Measurements from ENCODE around the gene PLXNB1.

Gene PLXNB1

DNA sequence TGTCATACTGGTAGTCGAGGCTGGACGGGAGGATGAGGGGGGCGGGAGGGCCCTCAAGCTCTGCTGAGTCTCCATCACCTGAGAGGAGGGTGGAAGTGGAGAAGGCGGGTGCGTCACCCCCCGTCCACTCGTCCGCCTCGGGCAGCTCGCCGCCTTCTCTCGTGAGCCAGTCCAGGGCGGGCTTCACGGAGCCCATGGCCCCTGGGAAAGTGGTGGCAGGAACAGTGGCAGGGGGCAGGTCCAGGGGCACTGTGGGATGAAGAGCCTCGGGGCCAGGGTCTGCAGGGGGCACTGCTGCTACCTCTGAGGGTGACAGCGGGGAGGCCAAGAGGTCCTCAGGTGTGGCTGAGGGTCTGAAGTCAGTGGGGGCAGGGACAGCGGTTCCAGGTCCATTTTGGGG, 10.3 kb downstream of the PLXNB1 start:
- no peak for DNase-seq (ENCODE audit: low read depth in 1 of 2, low spot score in 1 of 2)

DNA sequence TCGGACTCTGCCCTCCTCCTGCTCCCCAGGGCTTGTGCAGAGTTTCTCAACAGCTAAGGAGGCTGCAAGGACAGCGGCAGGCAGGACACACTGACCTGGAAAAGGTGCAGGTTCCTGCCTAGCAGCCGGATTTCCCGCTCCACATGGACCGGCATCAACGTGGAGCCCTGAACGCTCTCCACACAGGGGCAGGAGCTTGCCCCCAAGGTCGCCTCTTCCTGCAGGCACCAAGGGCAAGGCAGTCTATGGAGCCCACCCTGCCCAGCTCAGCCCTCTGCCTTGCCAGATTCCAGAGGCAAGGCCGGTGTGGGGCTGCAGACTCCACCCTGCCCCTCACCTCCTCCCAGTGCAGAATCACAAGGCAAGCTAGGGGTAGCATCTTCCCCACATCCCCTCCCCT, 10.7 kb downstream of the PLXNB1 start:
- no peak for DNase-seq (ENCODE audit: low read depth in 1 of 2, low spot score in 1 of 2)

DNA sequence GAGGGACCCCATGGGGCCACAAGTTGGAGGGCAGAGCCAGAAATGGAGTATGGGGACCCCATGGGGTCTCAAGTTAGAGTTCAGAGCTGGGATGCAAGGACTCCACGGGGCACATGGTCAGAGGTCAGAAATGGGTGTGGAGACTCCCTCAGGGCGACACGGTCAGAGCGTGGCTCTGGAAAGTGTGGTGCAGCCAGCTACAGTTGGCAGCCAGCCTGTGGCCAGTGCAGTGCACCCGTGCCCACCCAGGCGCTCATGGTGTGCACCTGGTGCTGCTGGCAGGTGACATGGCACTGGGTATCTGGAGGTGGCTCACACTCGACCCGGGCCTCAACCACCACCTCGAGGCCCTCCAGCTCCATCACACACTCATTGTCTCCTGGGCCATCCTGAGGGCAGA, 11.2 kb downstream of the PLXNB1 start:
- no peak for DNase-seq (ENCODE audit: low read depth in 1 of 2, low spot score in 1 of 2)

DNA sequence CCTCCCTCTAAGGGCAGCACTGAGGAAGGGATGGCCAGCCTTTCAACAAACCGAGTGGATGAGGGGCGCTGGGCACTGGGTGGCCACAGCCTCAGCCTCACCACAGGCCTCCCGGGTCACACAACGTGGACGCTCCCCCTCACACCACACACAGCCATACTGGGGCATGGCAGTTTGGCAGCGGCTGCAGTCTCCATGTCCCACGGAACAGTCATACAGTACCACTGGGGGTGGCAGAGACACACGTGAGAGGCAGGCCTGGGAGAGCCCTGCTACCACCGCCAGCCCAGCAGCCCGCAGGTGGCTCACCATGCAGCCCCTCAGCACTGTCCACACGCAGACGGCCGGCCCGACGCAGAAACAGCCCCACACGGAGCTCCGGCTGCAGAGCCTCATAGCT, 11.7 kb downstream of the PLXNB1 start:
- no peak for DNase-seq (ENCODE audit: low read depth in 1 of 2, low spot score in 1 of 2)

DNA sequence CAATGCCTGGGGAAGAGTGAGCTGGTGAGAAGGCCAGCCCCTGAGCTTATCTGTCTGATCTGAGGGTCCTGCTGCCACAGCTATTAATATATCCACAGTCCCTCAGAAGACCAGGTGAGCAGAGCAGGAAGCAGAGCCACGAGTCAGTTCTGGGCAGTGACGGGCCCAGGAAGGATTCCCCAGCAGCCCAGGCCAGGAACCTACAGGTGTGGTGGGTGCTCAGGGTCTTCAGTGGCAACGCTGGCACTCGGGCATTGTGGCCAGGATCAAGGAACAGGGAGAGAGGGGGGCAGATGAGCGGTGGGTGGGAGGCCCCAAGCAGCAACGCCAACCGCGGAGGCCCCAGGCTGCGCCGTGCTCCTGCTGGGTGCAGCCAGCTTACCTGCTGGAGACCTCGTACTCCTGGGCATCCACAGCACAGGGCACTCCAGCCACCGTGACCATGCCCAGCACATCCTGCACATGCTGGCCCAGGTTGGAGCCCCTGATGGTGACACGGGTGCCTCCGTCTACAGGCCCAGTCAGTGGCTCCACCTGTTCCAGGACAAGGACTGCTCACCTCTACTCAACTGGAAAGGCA, 12.3 kb downstream of the PLXNB1 start:
- no peak for DNase-seq (ENCODE audit: low read depth in 1 of 2, low spot score in 1 of 2)

DNA sequence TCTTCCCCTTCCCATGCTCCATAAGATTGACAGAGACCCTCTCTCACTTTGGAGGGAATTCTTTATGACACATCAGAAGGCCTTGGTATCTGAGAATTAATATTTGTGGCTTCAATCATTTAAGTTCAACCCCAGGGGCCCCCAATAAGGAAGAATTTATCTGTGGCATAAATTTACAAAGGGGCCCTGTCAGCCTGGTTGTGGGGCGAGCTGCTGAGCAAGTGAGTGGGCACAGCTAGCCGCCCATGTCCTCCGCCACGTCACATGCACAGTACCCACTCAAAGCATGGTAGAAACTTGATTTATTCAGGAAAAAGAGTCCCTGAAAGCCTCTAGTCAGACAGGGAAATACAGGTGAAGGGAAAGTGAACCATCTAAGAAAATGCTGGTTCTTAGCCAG, 13.3 kb downstream of the PLXNB1 start:
- DNase-seq (ENCODE audit: low read depth in 1 of 2, low spot score in 1 of 2): no peak

DNA sequence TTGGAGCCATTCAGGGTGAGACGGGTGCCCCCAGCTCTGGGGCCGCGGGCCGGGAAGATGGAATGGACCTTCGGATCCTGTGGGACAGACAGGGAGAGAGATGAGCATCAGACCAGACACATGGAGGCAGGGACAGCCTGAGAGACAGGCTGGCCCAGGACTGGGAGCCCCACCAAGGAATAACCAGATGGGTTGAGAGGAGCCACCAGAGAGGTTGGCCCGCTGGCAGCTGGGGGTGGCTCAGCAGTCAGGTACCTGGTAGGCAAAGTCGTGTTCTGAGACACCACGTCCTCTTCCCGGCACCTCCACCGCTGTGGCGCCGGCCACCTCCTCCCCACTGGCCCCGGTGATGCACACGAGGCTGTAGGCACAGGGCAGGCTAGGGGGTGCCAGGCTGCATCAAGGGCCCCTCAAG, 13.8 kb downstream of the PLXNB1 start:
- DNase-seq (ENCODE audit: low read depth in 1 of 2, low spot score in 1 of 2): no peak

DNA sequence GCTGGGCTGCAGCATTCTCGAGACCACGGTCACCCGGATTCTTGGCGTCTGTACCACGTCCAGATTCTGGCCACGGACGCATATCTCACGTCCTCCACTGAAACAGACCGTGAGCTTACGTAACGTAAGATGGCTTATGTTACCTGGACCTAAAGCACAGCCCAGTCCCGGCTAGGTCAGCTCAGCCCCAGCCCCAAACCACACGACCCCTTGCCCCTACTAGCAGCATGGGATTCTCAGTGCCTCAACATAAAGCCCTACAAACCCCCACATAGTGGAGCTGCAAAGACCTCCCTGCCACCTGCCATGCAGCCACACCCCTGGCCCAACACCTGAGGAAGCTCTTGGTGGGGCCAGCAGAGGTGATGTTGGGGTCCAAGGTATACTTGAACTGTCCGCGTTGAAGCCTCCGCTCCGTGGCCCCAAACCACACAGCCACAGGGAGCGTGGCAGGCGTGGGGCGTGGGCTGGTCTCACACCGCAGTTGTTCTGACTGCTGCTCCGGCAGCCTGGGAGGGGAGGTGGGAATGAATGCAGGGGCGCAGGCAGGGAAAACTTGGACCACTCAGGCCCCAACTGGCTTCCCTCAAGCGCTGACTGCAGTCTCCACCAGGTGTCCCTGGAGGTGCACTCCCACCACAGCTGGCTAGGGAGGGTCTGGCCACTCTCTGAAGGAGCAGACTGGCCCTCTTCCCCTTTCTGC, 14.5 kb downstream of the PLXNB1 start:
- no peak for DNase-seq (ENCODE audit: low read depth in 1 of 2, low spot score in 1 of 2)

DNA sequence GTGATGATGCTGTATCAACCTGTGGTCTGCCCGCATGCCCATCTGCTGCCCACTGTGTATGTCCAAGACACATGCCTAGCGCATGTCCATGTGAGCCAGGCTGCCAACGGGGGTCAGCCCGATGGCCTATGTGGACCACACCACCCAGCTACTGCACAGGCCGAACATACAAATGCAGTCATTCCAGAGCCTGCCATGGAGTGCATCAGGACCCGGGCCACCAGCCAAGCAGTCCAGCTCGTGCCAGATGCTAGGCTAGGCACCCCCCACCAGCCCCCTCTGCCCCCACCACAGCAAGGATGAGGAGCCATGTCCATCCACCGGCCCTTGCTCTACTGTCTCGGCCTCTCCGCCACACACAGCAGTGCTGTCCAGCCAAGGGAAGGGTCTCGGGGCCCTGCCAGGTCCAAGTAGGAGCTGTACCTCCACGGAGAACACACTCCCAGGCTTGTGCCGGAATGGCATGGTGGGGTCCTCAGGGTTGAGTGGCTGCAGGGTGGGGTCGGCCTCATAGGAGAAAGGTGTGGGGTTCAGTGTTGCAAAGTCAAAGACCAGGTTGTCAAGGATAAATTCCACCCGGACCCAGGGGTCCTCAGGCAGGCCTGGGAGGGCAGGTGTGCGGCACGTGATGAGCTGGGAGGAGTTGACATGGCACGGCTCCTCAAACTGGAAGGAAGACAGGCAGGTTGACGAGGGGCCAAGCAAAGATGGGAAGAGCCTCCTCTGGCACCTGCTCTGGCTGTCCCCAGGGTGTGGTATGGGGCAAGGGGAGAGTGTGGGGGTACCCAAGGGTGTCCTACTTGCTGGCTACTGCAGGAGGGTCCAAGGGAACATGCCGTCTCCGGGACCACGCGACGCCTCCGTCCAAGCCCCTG, 15.3 kb downstream of the PLXNB1 start:
- DNase-seq (ENCODE audit: low read depth in 1 of 2, low spot score in 1 of 2): no peak

DNA sequence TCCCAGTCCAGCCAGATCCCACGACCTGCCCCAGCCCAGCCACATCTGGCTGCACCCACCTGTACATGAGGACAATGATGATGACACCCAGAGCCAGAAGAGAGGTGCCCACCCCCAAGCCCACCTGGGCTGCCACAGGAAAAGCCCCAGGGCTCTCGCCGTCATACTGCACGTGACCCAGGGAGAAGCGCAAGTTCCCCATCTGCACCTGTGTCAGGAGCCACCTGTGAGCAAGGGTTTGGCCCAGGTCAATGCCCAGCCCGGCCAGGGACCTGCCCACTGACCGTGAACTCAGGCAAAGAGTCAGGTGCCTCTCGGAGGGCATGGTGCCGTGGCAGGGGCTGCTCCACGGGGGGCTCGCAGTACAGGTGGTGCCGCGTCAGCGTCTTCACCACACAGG, 16.3 kb downstream of the PLXNB1 start:
- DNase-seq (ENCODE audit: low read depth in 1 of 2, low spot score in 1 of 2): no peak

DNA sequence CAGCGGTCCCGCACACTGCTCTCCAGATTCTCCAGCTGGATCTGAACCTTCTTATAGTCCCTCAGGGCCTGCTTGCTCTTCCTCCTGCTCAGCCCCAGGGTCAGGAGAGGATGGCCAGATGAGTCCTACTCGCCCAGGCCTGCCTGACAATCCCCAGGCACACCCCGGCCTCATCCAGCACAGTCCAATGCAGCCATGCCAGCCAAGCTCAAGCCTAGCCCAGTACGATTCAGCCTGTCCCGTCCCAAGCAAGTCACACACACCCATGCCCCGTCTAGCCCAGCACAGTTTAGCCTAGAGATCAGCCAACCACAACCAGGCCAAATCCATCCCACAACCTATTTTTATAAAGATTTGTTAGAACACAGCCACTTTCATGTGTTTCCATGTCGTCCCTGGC, 16.8 kb downstream of the PLXNB1 start:
- DNase-seq (ENCODE audit: low read depth in 1 of 2, low spot score in 1 of 2): no peak

DNA sequence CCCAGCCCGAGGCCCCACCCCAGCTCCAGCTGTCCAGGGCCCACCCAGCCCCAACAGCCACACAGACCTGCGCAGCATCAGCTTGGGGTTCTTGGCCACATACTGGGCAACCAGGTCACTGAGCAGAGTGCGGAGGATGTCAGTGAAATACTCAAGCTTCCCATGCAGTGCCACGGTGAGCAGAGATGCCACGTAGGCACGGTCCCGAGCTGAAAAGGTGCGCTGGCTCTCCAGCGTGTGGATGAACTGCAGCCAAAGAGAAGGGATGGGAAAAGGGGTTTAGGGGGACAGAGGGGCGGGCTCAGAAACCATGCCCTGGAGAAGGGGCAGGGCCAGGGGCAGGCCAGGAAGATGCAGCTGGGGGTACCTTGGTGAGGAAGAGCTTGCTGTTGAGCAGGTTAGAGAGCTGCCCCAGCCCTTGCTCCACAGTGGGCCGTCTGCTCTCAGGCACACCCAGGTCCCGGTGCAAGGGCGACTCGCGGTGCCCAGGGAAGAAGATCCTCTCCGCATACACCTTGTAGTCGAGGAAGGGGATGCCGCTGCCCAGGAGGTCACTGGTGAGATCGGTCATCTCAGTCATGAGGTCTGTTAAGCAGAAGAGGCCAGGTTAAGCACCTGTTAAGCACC, 17.4 kb downstream of the PLXNB1 start:
- no peak for DNase-seq (ENCODE audit: low read depth in 1 of 2, low spot score in 1 of 2)

DNA sequence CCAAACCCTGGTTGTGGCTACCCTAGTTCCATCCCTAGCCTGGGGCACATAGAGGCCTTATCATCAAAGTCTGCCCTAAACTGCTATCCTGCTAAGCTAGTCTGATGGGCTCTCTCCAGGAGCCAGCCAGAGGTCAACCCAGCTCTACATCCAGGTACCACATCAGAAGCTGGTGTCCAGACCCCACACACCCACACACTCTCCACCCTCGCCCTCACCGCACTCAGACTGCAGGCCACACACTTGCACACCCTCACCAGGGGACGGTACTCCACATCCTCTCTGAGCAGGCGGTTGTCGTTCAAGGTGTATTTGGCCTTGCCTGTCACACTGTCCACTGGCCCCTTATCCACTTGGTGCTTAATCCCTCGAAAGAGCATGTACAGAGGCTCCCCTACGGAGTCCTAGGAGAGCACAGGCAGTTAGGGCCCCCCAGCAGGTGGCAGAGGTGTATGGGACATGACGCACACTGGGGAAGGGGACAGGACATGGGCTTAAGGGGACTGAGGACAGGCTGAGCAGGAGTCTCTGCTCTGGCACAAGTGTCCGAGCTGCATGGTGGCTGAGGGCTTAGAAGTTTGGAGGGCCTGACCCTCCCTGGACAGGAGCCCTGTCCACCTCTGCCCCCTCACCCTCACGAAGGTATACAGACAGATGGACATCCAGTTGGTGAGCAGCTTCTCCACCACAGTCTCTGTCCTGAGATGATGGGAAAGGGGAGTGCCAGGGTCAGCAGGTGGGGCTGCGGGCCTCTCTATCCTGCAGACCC, 18.1 kb downstream of the PLXNB1 start:
- no peak for DNase-seq (ENCODE audit: low read depth in 1 of 2, low spot score in 1 of 2)

DNA sequence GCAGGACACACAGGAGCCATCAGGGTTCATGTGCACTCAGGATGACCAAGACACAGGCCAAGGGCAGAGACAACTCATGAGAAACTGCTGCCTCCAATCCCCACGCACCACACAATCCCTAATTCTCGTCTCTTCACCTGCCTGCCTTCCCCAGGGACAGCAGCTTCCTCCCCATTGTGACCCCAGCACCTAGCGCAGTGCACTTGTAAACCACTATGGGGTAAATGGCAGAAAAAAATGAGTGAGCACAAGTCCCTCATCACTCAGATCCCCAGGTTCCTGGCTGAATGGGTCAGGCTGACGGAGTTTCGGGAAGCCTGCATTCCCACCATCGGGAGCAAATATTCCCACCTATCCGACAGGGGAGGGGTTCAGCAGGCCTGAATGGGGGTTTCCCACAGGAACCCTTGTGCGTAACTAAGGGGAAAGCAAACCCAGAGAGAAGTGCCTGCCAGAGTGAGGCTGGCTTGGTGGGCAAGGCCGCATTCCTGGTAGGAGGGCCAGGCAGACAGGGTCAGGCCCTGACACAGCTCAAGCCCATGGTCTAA, 18.8 kb downstream of the PLXNB1 start:
- DNase-seq (ENCODE audit: low read depth in 1 of 2, low spot score in 1 of 2): no peak

DNA sequence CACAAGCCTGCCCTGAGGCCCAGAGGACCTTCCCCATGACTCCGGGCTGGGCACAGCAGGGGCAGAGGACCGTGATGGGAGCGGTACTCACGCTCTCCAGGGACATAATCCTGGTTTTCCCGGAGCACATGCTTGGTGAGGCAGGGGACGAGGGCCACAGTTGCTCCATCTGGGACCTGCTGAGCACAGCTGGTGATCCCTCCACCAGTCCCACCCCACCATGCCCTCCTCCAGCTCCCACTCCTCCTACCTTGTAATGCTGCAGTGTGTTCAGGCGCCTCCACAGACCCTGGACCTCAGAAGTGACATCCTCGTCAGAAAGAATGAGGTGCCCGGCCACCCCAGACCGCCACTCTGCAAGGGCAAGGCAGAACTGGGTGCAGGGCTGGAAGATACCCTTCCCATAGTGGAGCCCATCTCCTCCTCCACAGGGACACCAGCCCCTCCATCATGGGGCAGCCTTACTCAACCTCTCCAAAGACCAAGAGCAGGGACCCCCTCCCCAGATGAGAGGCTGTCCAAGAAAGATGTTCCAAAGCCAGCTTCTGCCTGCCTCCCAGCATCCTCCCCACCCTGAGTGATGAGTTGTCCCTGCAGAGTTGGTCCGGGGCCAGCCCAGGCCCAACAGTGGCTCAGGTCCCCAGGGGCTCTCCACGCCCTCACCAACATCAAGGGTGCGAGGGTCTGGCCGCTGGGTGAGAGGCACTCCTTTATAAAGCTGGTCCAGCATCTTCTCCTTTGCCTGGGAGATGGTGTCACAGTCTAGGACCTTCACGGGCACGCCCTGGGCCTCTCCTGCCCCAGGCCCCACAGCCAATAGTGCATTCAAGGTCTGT, 19.5 kb downstream of the PLXNB1 start:
- no peak for DNase-seq (ENCODE audit: low read depth in 1 of 2, low spot score in 1 of 2)

DNA sequence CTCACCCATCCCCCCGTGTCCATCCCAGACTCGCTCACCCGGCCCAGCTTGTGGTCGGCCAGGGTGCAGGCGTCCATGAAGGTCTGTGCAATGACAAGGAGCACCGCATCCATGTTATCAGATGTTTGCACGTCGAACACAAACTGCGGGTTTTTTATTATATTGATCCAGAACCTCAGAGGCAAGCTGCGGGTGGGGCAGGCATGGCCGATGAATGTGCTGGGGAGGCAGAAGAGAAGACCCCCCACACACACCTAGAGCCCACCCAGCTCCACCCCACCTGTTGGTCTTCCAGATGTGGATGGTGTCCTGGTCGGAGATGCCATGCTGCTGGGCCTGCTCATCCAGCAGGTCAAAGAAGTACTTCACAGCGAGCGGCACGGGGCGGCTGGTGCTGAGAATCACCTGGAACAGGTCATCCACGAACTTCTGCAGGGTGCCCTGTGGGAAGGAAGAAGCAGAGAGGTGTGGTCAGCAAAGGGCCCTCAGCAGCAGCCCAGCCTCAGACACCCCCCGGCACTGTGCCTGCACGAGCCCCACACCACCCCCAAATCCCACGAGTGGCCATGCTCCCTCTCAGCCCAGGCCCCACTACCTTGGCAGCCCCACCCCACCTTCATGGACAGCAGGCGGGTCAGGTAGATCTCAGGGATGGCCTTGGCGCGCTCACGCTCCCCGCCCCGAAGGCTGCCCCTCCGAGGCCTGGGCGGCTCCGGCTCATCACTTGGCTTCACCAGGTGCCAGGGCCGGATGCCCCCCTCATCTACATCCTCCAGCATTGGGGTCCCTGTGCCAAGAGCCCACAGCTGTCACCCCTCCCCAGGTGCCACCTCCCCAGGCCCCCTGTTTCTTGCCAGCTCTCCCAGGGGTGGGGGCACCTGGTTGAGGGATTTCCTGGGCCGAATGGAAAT, 20.3 kb downstream of the PLXNB1 start:
- no peak for DNase-seq (ENCODE audit: low read depth in 1 of 2, low spot score in 1 of 2)

DNA sequence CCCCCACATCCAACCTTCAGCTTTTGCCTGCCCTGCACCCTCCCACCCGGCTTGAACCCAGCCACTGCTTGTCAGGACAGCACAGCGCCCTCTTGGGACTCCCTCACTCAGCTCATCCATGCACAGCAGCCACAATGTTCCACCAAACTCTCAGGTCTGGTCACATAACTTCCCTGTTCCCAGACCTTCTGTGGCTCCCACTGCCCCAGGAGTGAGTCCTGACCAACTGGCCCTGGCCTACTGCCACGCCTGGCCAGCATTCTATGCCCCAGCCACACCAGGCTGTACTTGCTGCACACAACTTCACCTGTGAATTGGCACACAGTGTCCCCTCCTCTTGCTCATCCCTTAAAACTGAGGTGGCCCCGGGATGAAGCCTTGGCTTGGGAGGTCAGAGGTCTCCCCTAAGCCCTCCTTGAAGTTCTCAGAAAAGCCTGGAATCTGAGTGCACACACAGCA, 21.0 kb downstream of the PLXNB1 start:
- no peak for DNase-seq (ENCODE audit: low read depth in 1 of 2, low spot score in 1 of 2)

DNA sequence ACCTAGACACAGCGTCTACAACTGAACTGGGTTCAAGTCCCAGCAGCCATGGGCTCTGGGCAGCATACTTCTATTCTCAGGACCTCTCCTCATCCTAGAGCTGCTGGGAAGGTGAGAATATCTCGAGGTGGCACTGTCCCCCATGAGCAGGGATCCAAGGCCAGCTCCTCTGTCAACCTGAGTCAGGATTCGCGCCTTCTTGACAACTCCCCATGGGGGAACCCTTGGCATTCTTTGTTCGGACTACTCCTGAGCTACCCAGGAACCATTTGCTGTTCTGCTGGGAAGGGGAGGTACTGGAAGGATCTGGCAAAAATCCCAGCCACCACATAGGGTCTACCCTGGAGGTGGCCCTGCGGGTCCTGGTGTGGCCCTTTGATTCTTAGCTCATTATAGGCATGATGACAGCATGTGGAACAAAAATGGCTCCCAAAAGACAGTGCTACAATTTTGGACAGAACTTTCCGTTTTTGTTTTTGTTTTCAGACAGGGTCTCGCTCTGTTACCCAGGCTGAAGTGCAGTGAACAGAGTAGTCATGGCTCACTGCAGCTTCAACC, 22.3 kb downstream of the PLXNB1 start:
- no peak for DNase-seq (ENCODE audit: low read depth in 1 of 2, low spot score in 1 of 2)
